D721Med (cell line): Measurements from ENCODE around the gene KRTAP1-3.
"Not testable (repeated sequence)": the region's sequence is repeated elsewhere in the genome, so short reads cannot be mapped to it uniquely, and the experiment has no call there.

Source experiments
- DNase-seq: peaks from one replicate; pipeline ENCODE4 v3.0.0; 2011; ENCODE audit warnings: low spot score; ENCODE audit not compliant: insufficient read length
- FAIRE-seq: peaks from 2 replicates; lab custom pipeline; 2011; peaks lifted over from hg19 to GRCh38; lab: Jason Lieb, UNC
- CTCF ChIP-seq: IDR thresholded peaks from 2 replicates; pipeline ENCODE4 v1.5.1; 2012; ENCODE audit warnings: mild to moderate bottlenecking, control low read depth; ENCODE audit not compliant: insufficient read depth; ENCODE audit errors: missing control alignments

Gene KRTAP1-3

GRCh38 chr17:41001795-41002194, 32.9 kb downstream of the KRTAP1-3 start:
- no peak for TF ChIP-seq CTCF
- no peak for DNase-seq
- no peak for FAIRE-seq

GRCh38 chr17:40999563-40999962, 35.1 kb downstream of the KRTAP1-3 start, which contains the start of gene KRTAP3-2:
Gene KRTAP3-2, minus strand, starts transcription at chr17:40999906. Its CDS starts 53 bp downstream, at chr17:40999853.
- FAIRE-seq, DNase-seq: not testable (repeated sequence)

GRCh38 chr17:40997361-40997760, 37.3 kb downstream of the KRTAP1-3 start:
- no peak for DNase-seq
- no peak for FAIRE-seq
- TF ChIP-seq CTCF = no peak

GRCh38 chr17:40996829-40997228, 37.8 kb downstream of the KRTAP1-3 start:
- TF ChIP-seq CTCF = no peak
- DNase-seq (no peak), FAIRE-seq (no peak)

GRCh38 chr17:40995116-40995515, 39.6 kb downstream of the KRTAP1-3 start:
- no peak for DNase-seq
- TF ChIP-seq CTCF = no peak
- FAIRE-seq = no peak

GRCh38 chr17:40993839-40994238, 40.8 kb downstream of the KRTAP1-3 start, which contains the start of gene KRTAP3-3:
Gene KRTAP3-3, minus strand, starts transcription at chr17:40994164. Its CDS starts 67 bp downstream, at chr17:40994097.
- FAIRE-seq = no peak
- TF ChIP-seq CTCF = no peak
- DNase-seq = no peak

GRCh38 chr17:40993084-40993483, 41.6 kb downstream of the KRTAP1-3 start:
- FAIRE-seq (no peak), DNase-seq (no peak)
- no peak for TF ChIP-seq CTCF

- no peak for DNase-seq
- TF ChIP-seq CTCF = no peak
- no peak for FAIRE-seq
Observed at GRCh38 chr17:40992666-40993065, 42.0 kb downstream of the KRTAP1-3 start.
